ENCODE data around the gene THAP7. TPM values are rescaled to one million over a fixed set of nuclear protein-coding genes. Genes with fewer than 3 reads are reported as not detected.

THAP7 gene
- total RNA-seq, 4 donors from 2014 or later = 16.2 to 45.9 (median 30.9) TPM

DNA sequence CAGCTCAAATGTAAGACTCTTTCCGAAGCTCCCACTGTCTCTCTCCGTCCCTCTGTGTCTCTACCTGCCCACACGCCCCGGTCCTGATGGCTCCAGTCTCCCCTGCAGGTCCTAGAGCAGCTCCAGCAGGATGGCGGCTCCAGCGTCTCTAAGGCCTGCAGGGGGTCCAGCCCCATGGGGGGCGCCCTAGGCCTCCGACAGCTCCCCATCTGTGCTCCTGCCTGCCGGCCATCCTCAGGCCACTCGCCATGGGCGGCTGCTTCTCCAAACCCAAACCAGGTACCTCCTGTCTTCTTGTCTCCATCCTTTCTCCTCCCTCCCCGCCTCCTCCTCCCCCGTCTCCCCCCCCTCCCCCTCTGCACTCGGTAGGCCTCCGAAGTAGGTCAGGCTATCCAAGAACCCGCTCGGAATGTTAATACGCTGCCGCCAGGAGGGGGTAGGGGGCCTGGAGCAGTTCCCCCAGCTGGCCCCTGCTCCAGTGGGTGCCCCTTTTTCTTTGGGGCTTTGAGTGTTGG, 34.2 kb downstream of the THAP7 start:
- no peaks in the 10 kb centered on the region for H3K36me3 ChIP-seq
- TF ChIP-seq POLR2A (IDR thresholded peaks at IDR 0.05) = no peak
- TF ChIP-seq, protein P1, sequence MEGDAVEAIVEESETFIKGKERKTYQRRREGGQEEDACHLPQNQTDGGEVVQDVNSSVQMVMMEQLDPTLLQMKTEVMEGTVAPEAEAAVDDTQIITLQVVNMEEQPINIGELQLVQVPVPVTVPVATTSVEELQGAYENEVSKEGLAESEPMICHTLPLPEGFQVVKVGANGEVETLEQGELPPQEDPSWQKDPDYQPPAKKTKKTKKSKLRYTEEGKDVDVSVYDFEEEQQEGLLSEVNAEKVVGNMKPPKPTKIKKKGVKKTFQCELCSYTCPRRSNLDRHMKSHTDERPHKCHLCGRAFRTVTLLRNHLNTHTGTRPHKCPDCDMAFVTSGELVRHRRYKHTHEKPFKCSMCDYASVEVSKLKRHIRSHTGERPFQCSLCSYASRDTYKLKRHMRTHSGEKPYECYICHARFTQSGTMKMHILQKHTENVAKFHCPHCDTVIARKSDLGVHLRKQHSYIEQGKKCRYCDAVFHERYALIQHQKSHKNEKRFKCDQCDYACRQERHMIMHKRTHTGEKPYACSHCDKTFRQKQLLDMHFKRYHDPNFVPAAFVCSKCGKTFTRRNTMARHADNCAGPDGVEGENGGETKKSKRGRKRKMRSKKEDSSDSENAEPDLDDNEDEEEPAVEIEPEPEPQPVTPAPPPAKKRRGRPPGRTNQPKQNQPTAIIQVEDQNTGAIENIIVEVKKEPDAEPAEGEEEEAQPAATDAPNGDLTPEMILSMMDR (IDR thresholded peaks at IDR 0.05) = no peak
- intact Hi-C loops (cut with DNase I; ENCODE audit: low total_unique reads) = no loop called here
- no peak for DNase-seq
- H3K4me3 ChIP-seq = no peak overlapping the region
- H3K27me3 ChIP-seq = peaks cover 0 to 11% of the 10 kb centered on the region in 2 donors
- no peak overlapping the region for H3K27ac ChIP-seq
- H3K4me1 ChIP-seq = no peaks in the 10 kb centered on the region
- no peaks in the 10 kb centered on the region for H3K9me3 ChIP-seq

DNA sequence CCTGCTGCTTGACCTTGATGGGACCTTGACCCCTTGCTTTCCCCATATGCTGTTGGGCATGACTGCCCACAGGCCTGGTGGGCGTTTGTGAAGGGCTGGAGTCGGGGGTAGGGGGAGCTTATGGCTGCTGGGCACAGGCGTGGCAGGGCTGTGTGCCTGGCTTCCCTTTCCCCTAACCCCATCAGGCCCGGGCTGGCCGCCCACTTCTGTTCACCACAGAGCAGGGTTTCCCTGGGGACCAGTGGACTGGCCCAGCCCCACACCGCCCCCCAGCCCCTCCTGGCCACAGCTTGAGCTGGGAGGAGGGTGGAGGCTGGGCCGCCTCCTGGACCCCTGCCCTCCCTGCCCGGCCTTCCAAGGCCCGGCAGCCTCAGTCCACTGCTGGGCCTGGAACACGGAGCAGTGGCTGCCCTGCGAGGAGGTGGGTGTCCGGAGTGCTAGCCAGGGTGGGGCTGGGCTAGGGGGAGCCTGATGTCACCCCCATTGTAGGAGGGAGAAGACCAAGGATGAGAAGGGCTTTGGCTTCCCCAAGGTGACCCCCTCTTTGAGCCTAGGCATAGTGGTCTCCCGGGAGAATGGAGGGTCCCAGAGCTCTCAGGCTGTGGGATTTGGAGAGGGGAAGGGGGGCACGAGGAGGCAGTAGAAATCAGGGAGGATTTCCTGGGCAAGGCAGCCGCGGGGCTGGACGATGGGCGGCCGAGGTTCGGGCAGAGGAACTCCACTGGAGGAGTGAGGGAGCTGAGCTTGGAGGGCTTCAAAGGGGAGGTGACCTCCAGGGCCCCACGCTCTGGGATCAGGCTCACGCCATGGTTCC, 34.8 kb downstream of the THAP7 start, which contains the start of gene AIFM3:
Gene AIFM3 (plus strand): TSS at position 373 of the 814 bp plus-strand sequence. CDS start 690 bp downstream, outside the sequence.
- intact Hi-C loops (cut with DNase I; ENCODE audit: low total_unique reads) = no loop called here

GRCh38 chr22:20965888-20966855, 35.7 kb downstream of the THAP7 start:
- Histone ChIP-seq H3K9me3 (no peaks in the 10 kb centered on the region), H3K36me3 (no peaks in the 10 kb centered on the region), H3K4me1 (no peaks in the 10 kb centered on the region), H3K27ac (no peak overlapping the region), H3K27me3 (peaks cover 0 to 11% of the 10 kb centered on the region in 2 donors), H3K4me3 (no peak overlapping the region)
- no peak for DNase-seq
- TF ChIP-seq, protein P1 (IDR thresholded peaks at IDR 0.05) = no peak
- TF ChIP-seq POLR2A (IDR thresholded peaks at IDR 0.05) = no peak
- intact Hi-C loops (cut with DNase I; ENCODE audit: low total_unique reads) = no loop called here

More for the DNA sequence above, 34.8 kb downstream of the THAP7 start, which contains the start of gene AIFM3:
- DNase-seq = no peak
- Histone ChIP-seq H3K27ac (no peak within 1 kb of the TSS), H3K4me3 (no peak within 1 kb of the TSS), H3K4me1 (no peaks in the 10 kb centered on the region), H3K36me3 (no peaks in the 10 kb centered on the region), H3K27me3 (peaks cover 0 to 11% of the 10 kb centered on the region in 2 donors), H3K9me3 (no peaks in the 10 kb centered on the region)
- TF ChIP-seq, protein P1 (IDR thresholded peaks at IDR 0.05) = no peak
- TF ChIP-seq POLR2A (IDR thresholded peaks at IDR 0.05) = no peak

GRCh38 chr22:20965104-20965887, 36.6 kb downstream of the THAP7 start:
- TF ChIP-seq POLR2A (IDR thresholded peaks at IDR 0.05) = no peak
- TF ChIP-seq, protein P1 (IDR thresholded peaks at IDR 0.05) = no peak
- intact Hi-C loops (cut with DNase I; ENCODE audit: low total_unique reads) = no loop called here
- H3K9me3 ChIP-seq = no peaks in the 10 kb centered on the region
- DNase-seq = no peak
- no peaks in the 10 kb centered on the region for H3K4me1 ChIP-seq
- H3K27me3 ChIP-seq = peaks cover 0 to 11% of the 10 kb centered on the region in 2 donors
- no peak overlapping the region for H3K27ac ChIP-seq
- H3K36me3 ChIP-seq = no peaks in the 10 kb centered on the region
- H3K4me3 ChIP-seq = no peak overlapping the region

Measured in uterus (tissue), 4 donors.